GM19372 (cell line): Measurements from ENCODE around the gene TSHZ2.
"Not testable (repeated sequence)": the region's sequence is repeated elsewhere in the genome, so short reads cannot be mapped to it uniquely, and the experiment has no call there.

Source experiments
- ATAC-seq: cut with Tn5 transposase; IDR thresholded peaks from one replicate; pipeline ENCODE4 v1.9.1; 2021; ENCODE audit warnings: mild to moderate bottlenecking, low read depth, moderate library complexity; ENCODE audit not compliant: unreplicated experiment

TSHZ2 gene

GRCh38 chr20:52959125-52959524, 13.0 kb upstream of the TSHZ2 start:
- no peak for ATAC-seq

- ATAC-seq = no peak
These were observed 10.0 kb upstream of the TSHZ2 start for GRCh38 chr20:52962183-52962582.

- no peak for ATAC-seq
These were observed 9.0 kb upstream of the TSHZ2 start for GRCh38 chr20:52963131-52963530.

GRCh38 chr20:52964131-52964530, 8.0 kb upstream of the TSHZ2 start:
- ATAC-seq = no peak

GRCh38 chr20:52965380-52965779, 6.8 kb upstream of the TSHZ2 start:
- no peak for ATAC-seq

- no peak for ATAC-seq
These were observed 6.3 kb upstream of the TSHZ2 start for GRCh38 chr20:52965819-52966218.

GRCh38 chr20:52966543-52966942, 5.6 kb upstream of the TSHZ2 start:
- not testable (repeated sequence) for ATAC-seq

- no peak for ATAC-seq
These were observed 514 bp upstream of the TSHZ2 start for GRCh38 chr20:52971498-52972189.

- ATAC-seq = no peak
These were observed 1.0 kb downstream of the TSHZ2 start for GRCh38 chr20:52972965-52973819.

GRCh38 chr20:52974179-52974594, 2.0 kb downstream of the TSHZ2 start:
- ATAC-seq = no peak

GRCh38 chr20:52975029-52975732, 3.0 kb downstream of the TSHZ2 start:
- no peak for ATAC-seq

- ATAC-seq = no peak
These were observed 3.8 kb downstream of the TSHZ2 start for GRCh38 chr20:52975803-52976531.

GRCh38 chr20:52978851-52979250, 6.7 kb downstream of the TSHZ2 start:
- ATAC-seq = no peak

- no peak for ATAC-seq
These were observed 8.9 kb downstream of the TSHZ2 start for GRCh38 chr20:52981051-52981450.

GRCh38 chr20:52983726-52984450, 11.7 kb downstream of the TSHZ2 start:
- ATAC-seq = no peak

- no peak for ATAC-seq
These were observed 12.3 kb downstream of the TSHZ2 start for GRCh38 chr20:52984451-52984810.

- ATAC-seq = no peak
These were observed 13.5 kb downstream of the TSHZ2 start for GRCh38 chr20:52985687-52986086.

GRCh38 chr20:52987295-52987694, 15.1 kb downstream of the TSHZ2 start:
- no peak for ATAC-seq

GRCh38 chr20:52991830-52992229, 19.7 kb downstream of the TSHZ2 start:
- ATAC-seq = no peak

- ATAC-seq = no peak
These were observed 20.5 kb downstream of the TSHZ2 start for GRCh38 chr20:52992632-52993031.
